H1 (cell line): Measurements from ENCODE around the gene LILRB2. TPM values are rescaled to one million over a fixed set of nuclear protein-coding genes. Genes with fewer than 3 reads are reported as not detected.

Experiments
- CTCF ChIA-PET: fragments of 300-600 bp; sonication (Branson Sonifier 250); formaldehyde crosslinking; loops from one replicate; lab custom pipeline; 2021; ENCODE audit not compliant: partially characterized antibody; lab: Charles Lee
- POLR2A ChIA-PET: fragments of 300-600 bp; sonication (Branson Sonifier 250); formaldehyde crosslinking; loops from one replicate; lab custom pipeline; 2021; ENCODE audit warnings: inconsistent platforms; ENCODE audit not compliant: partially characterized antibody; lab: Charles Lee
- DNase-seq, 2 experiments: peaks; one replicate each; pipeline versions ENCODE4 v3.0.0 to v3.0.0-alpha.2; 2010 to 2022; ENCODE audit warnings: low spot score in 2 of 2, low read depth in 1 of 2, mixed read lengths in 1 of 2
- FAIRE-seq: peaks from 2 replicates; lab custom pipeline; 2011; peaks lifted over from hg19 to GRCh38; lab: Jason Lieb, UNC
- H2AFZ ChIP-seq: 2 replicates; pipeline ENCODE4 v1.8.1; 2012; ENCODE audit warnings: low read length, inconsistent platforms
- H2AK5ac ChIP-seq: 2 replicates; pipeline ENCODE4 v1.6.1; 2013; ENCODE audit warnings: low read depth, low read length
- H2BK120ac ChIP-seq: replicated peaks from 2 replicates; pipeline ENCODE3; 2013; ENCODE audit warnings: low read depth, low read length, inconsistent platforms
- H2BK12ac ChIP-seq: 2 replicates; pipeline ENCODE4 v1.6.1; 2013; ENCODE audit warnings: low read depth, low read length
- H2BK15ac ChIP-seq: 2 replicates; pipeline ENCODE4 v1.6.1; 2013; ENCODE audit warnings: low read length
- H2BK20ac ChIP-seq: 2 replicates; pipeline ENCODE4 v1.6.1; 2013; ENCODE audit warnings: low read length
- H2BK5ac ChIP-seq: 2 replicates; pipeline ENCODE4 v1.6.1; 2013; ENCODE audit warnings: low read depth, low read length
- H3K14ac ChIP-seq: 2 replicates; pipeline ENCODE4 v1.6.1; 2013; ENCODE audit warnings: inconsistent platforms; ENCODE audit not compliant: insufficient read length
- H3K18ac ChIP-seq: 2 replicates; pipeline ENCODE4 v1.6.1; 2013; ENCODE audit warnings: low read length; ENCODE audit errors: extremely low read depth
- H3K23ac ChIP-seq: 2 replicates; pipeline ENCODE4 v1.6.1; 2013; ENCODE audit warnings: inconsistent platforms; ENCODE audit not compliant: insufficient read length
- H3K23me2 ChIP-seq: 2 replicates; pipeline ENCODE4 v1.6.1; 2013; ENCODE audit warnings: low read depth, low read length
- H3K27ac ChIP-seq: 2 replicates; pipeline ENCODE4 v1.6.1; 2011; ENCODE audit warnings: low read depth, low read length, inconsistent platforms
- H3K27me3 ChIP-seq, 4 experiments: replicated peaks in 1 of 4; 1 replicate in 1 of 4; 2 replicates in 3 of 4; pipeline versions ENCODE4 v1.6.1 to v1.8.1; 2011 to 2013; ENCODE audit warnings: low read length in 3 of 4, mild to moderate bottlenecking in 3 of 4, inconsistent platforms in 2 of 4, mixed read lengths in 2 of 4, moderate library complexity in 1 of 4; ENCODE audit not compliant: control insufficient read depth in 3 of 4, insufficient read depth in 3 of 4; ENCODE audit errors: extremely low read depth in 1 of 4
- H3K36me3 ChIP-seq, 4 experiments: 2 replicates each; pipeline versions ENCODE4 v1.6.1 to v1.8.1; 2011 to 2013; ENCODE audit warnings: mild to moderate bottlenecking in 4 of 4, low read length in 3 of 4, moderate library complexity in 2 of 4, control low read depth in 1 of 4, inconsistent platforms in 1 of 4; ENCODE audit not compliant: insufficient read depth in 4 of 4, control insufficient read depth in 2 of 4
- H3K4ac ChIP-seq: replicated peaks from 2 replicates; pipeline ENCODE3; 2013; ENCODE audit warnings: low read length, low read depth, mixed read lengths, inconsistent platforms; ENCODE audit not compliant: insufficient read length
- H3K4me1 ChIP-seq, 4 experiments: replicated peaks in 1 of 4; 1 replicate in 1 of 4; 2 replicates in 3 of 4; pipeline versions ENCODE4 v1.6.1 to v1.8.1; 2011 to 2013; ENCODE audit warnings: low read length in 3 of 4, inconsistent platforms in 2 of 4, mixed read lengths in 1 of 4; ENCODE audit not compliant: insufficient read depth in 4 of 4, control insufficient read depth in 3 of 4
- H3K4me2 ChIP-seq, 2 experiments: 2 replicates each; pipeline versions ENCODE4 v1.6.1 to v1.8.1; 2011 to 2013; ENCODE audit warnings: low read depth in 2 of 2, low read length in 2 of 2, control low read depth in 1 of 2, inconsistent platforms in 1 of 2, mild to moderate bottlenecking in 1 of 2; ENCODE audit not compliant: insufficient read depth in 1 of 2
- H3K4me3 ChIP-seq, 4 experiments: fragments of 200-600, 300-600 bp in 1 of 4; sonication (generic), shearing (Covaris generic), sonication (Bioruptor Twin) in 1 of 4; 2 replicates each; pipeline versions ENCODE4 v1.5.1 to v1.8.1; 2011 to 2016; ENCODE audit warnings: low read length in 4 of 4, low read depth in 3 of 4, control low read depth in 2 of 4, inconsistent platforms in 2 of 4, mild to moderate bottlenecking in 2 of 4, mixed read lengths in 1 of 4, moderate library complexity in 1 of 4; ENCODE audit not compliant: insufficient read depth in 2 of 4; ENCODE audit errors: extremely low read depth in 1 of 4
- H3K56ac ChIP-seq: replicated peaks from 2 replicates; pipeline ENCODE3; 2013; ENCODE audit warnings: low read depth, mild to moderate bottlenecking, mixed read lengths, low read length, inconsistent platforms; ENCODE audit not compliant: insufficient read length
- H3K79me1 ChIP-seq: 2 replicates; pipeline ENCODE4 v1.6.1; 2013; ENCODE audit warnings: low read depth, low read length, control low read depth
- H3K79me2 ChIP-seq, 2 experiments: 2 replicates each; pipeline versions ENCODE4 v1.6.1 to v1.8.1; 2012 to 2013; ENCODE audit warnings: low read length in 2 of 2, mild to moderate bottlenecking in 2 of 2, inconsistent platforms in 1 of 2; ENCODE audit not compliant: insufficient read depth in 2 of 2, control insufficient read depth in 1 of 2
- H3K9ac ChIP-seq, 4 experiments: replicated peaks in 1 of 4; 1 replicate in 1 of 4; 2 replicates in 3 of 4; pipeline versions ENCODE4 v1.6.1 to v1.8.1; 2011 to 2013; ENCODE audit warnings: low read depth in 3 of 4, low read length in 3 of 4, control low read depth in 2 of 4, mild to moderate bottlenecking in 2 of 4, moderate library complexity in 2 of 4, inconsistent platforms in 1 of 4; ENCODE audit errors: extremely low read depth in 1 of 4
- H3K9me3 ChIP-seq, 2 experiments: 2 replicates each; pipeline versions ENCODE4 v1.6.1 to v1.8.1; 2012 to 2013; ENCODE audit warnings: mild to moderate bottlenecking in 2 of 2, moderate library complexity in 2 of 2, control low read depth in 1 of 2, inconsistent platforms in 1 of 2, low read depth in 1 of 2, low read length in 1 of 2, mixed read lengths in 1 of 2; ENCODE audit not compliant: insufficient read depth in 2 of 2
- H4K20me1 ChIP-seq, 2 experiments: replicated peaks in 1 of 2; 2 replicates each; pipeline versions ENCODE3 to v1.8.1; 2011 to 2013; ENCODE audit warnings: inconsistent platforms in 2 of 2, low read length in 2 of 2, mild to moderate bottlenecking in 1 of 2; ENCODE audit not compliant: insufficient read depth in 2 of 2, control insufficient read depth in 1 of 2
- H4K5ac ChIP-seq: 2 replicates; pipeline ENCODE4 v1.6.1; 2013; ENCODE audit warnings: low read length, low read depth, mixed read lengths, inconsistent platforms; ENCODE audit not compliant: insufficient read length
- H4K8ac ChIP-seq: 2 replicates; pipeline ENCODE4 v1.8.0; 2013; ENCODE audit warnings: mild to moderate bottlenecking, moderate library complexity, low read length, inconsistent platforms; ENCODE audit not compliant: insufficient read depth; ENCODE audit errors: extremely low read depth
- H4K91ac ChIP-seq: replicated peaks from 2 replicates; pipeline ENCODE3; 2013; ENCODE audit warnings: low read length, mixed read lengths, inconsistent platforms; ENCODE audit not compliant: insufficient read length
- BCL11A ChIP-seq, 2 experiments: IDR thresholded peaks; one replicate each; pipeline ENCODE4 v1.6.1; 2011; ENCODE audit warnings: low read depth in 2 of 2, low read length in 2 of 2, mild to moderate bottlenecking in 2 of 2
- EP300 ChIP-seq, 2 experiments: IDR thresholded peaks; 1 replicate in 1 of 2; 2 replicates in 1 of 2; pipeline ENCODE4 v1.6.1; 2011 to 2012; ENCODE audit warnings: low read depth in 2 of 2, low read length in 2 of 2, mild to moderate bottlenecking in 2 of 2, borderline replicate concordance in 1 of 2, inconsistent platforms in 1 of 2, moderate library complexity in 1 of 2
- HDAC6 ChIP-seq: IDR thresholded peaks from one replicate; pipeline ENCODE4 v1.7.1; 2012; ENCODE audit warnings: low read depth, mild to moderate bottlenecking, inconsistent platforms, low read length, moderate library complexity
- KDM5A ChIP-seq: fragments of 200-600 bp; IDR thresholded peaks from 2 replicates; pipeline ENCODE4 v1.7.1; 2012; ENCODE audit warnings: mild to moderate bottlenecking, low read length, inconsistent platforms, mixed read lengths
- RFX5 ChIP-seq: IDR thresholded peaks from 2 replicates; pipeline ENCODE4 v1.6.1; 2011; ENCODE audit warnings: low read depth, low read length, improper control_type of control experiment, borderline replicate concordance
- WGBS, 2 experiments: shearing (Covaris generic) in 1 of 2; methylation state at CpG; one replicate each; pipeline versions ENCODE4 v1.1.6 to v1.1.7; 2013 to 2015; ENCODE audit warnings: low lambda C conversion rate in 2 of 2, mixed read lengths in 2 of 2, inconsistent platforms in 1 of 2, low coverage in 1 of 2, missing lambda C conversion rate in 1 of 2; ENCODE audit not compliant: insufficient replicate concordance in 2 of 2, insufficient coverage in 1 of 2, insufficient read length in 1 of 2; ENCODE audit errors: extremely low coverage in 1 of 2, missing lambda C conversion rate in 1 of 2; 5-methylcytosine and 5-hydroxymethylcytosine counted together
- polyA plus RNA-seq, 7 experiments: library from polyadenylated mRNA; depleted of rRNA in 3 of 7; stranded (reverse) in 5 of 7; unstranded in 2 of 7; fragments of >200 nt in 5 of 7; fragments of 200-250 nt in 2 of 7; gene quantifications; 1 replicate in 5 of 7; 2 replicates in 1 of 7; 4 replicates in 1 of 7; pipeline versions ENCODE4 v1.2.1 to v1.2.3, GENCODE V29; 2011 to 2013; ENCODE audit warnings: missing spikeins in 2 of 7, mixed read lengths in 2 of 7
- total RNA-seq: library from RNA; stranded (reverse); fragmentation: NEBNext Ultra II Directional; extraction: Animal tissue kit (Norgen Biotek cat#: 25700); gene quantifications from 2 replicates; pipeline ENCODE4 v1.2.1, GENCODE V29; 2021
- TF ChIP-seq, protein P1 (sequence below): IDR thresholded peaks from 2 replicates; pipeline ENCODE4 v1.6.1; 2011; ENCODE audit warnings: low read length, improper control_type of control experiment
- TF ChIP-seq, protein P2 (sequence below): IDR thresholded peaks from 2 replicates; pipeline ENCODE4 v1.6.1; 2012; ENCODE audit warnings: inconsistent platforms

LILRB2 gene
- total and polyA plus RNA-seq, 2 of the 8 experiments (the other 6 are each of a cell fraction or from before 2014, with no cell fraction given): not detected

DNA sequence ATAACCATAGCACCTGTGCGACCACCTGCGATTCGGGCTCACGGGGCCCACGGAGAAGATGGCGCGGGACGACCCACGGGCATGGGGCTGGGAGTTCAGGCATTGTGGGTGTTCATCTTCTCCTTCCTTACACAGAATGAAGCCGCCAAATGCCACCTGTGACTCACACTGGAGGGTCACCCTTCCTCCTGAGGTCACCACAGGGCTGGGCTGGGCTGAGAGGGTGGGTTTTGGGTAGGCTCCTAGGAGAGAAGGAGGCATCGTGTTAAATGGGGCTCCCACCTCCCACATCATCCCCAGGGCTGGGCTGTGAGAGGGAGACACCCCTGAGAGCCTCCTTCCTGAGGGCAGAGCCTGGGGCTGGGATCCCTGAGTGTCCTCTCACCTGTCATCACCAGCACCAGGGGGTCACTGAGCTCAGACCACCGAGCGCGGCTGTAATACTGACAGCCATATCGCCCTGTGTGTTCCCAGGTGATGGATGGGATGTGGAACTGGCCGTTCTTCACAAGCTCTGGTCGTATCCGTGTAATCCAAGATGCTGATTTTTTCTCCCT, 1.4 kb downstream of the LILRB2 start:
- Histone ChIP-seq H2BK15ac (no peak overlapping the region), H3K23me2 (no peaks in the 10 kb centered on the region), H3K9me3 (no peaks in the 10 kb centered on the region), H2AK5ac (no peak overlapping the region), H2BK12ac (no peak overlapping the region), H3K27me3 (no peaks in the 10 kb centered on the region; a peak in 1 of 7 replicates), H3K4me3 (no peak overlapping the region), H3K4ac (no peak overlapping the region), H4K5ac (no peak overlapping the region), H2BK5ac (no peak overlapping the region), H2BK120ac (no peak overlapping the region), H3K56ac (no peak overlapping the region), H3K14ac (no peak overlapping the region), H3K18ac (no peak overlapping the region), H2AFZ (no peak overlapping the region), H3K27ac (no peak overlapping the region), H3K23ac (no peak overlapping the region), H3K79me2 (no peaks in the 10 kb centered on the region), H4K20me1 (no peaks in the 10 kb centered on the region), H3K9ac (no peak overlapping the region), H2BK20ac (no peak overlapping the region), H4K8ac (no peak overlapping the region), H3K36me3 (no peaks in the 10 kb centered on the region), H3K4me1 (no peaks in the 10 kb centered on the region), H4K91ac (no peak overlapping the region), H3K4me2 (no peak overlapping the region), H3K79me1 (no peaks in the 10 kb centered on the region)
- TF ChIP-seq, protein P1, sequence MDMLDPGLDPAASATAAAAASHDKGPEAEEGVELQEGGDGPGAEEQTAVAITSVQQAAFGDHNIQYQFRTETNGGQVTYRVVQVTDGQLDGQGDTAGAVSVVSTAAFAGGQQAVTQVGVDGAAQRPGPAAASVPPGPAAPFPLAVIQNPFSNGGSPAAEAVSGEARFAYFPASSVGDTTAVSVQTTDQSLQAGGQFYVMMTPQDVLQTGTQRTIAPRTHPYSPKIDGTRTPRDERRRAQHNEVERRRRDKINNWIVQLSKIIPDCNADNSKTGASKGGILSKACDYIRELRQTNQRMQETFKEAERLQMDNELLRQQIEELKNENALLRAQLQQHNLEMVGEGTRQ: no peak
- TF ChIP-seq HDAC6: no peak
- TF ChIP-seq BCL11A (IDR thresholded peaks at IDR 0.05; ENCODE audit: low read depth in 2 of 2, low read length in 2 of 2): no peak
- TF ChIP-seq, protein P2, sequence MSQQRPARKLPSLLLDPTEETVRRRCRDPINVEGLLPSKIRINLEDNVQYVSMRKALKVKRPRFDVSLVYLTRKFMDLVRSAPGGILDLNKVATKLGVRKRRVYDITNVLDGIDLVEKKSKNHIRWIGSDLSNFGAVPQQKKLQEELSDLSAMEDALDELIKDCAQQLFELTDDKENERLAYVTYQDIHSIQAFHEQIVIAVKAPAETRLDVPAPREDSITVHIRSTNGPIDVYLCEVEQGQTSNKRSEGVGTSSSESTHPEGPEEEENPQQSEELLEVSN: no peak
- TF ChIP-seq KDM5A: no peak
- no peak for TF ChIP-seq EP300 (IDR thresholded peaks at IDR 0.05; ENCODE audit: borderline replicate concordance in 1 of 2, low read depth in 2 of 2, low read length in 2 of 2)
- TF ChIP-seq RFX5: no peak
- no peak for DNase-seq
- no peak for FAIRE-seq
- ChIA-PET CTCF (interaction anchor here (1.6 to 5.9 kb wide), 2 partner anchors 13 to 38 kb away, joined by 3 to 31 read pairs; no protein-coding TSS in a partner anchor), POLR2A (interaction anchor here (1.1 kb wide), 1 partner anchor 77 kb away, joined by 3 read pairs; no protein-coding TSS in a partner anchor)
- 86% methylated on average over 17 of the region's 18 CpGs; no CpG with 5 or more reads in 1 of the 2 experiments for WGBS, 2 experiments
